ENCODE results near the gene C3orf18. TPM values are rescaled to one million over a fixed set of nuclear protein-coding genes. Genes with fewer than 3 reads are reported as not detected.

The C3orf18 gene
- polyA plus RNA-seq, 1 donor from 2014 or later, result 39.9 TPM

- no peaks in the 10 kb centered on the region for H3F3A ChIP-seq (ENCODE audit: insufficient read depth, low read length, poor library complexity, severe bottlenecking)
- H3K4me3 ChIP-seq (ENCODE audit: low read length), result no peak overlapping the region
- H3K4me2 ChIP-seq (ENCODE audit: low read length), result no peak overlapping the region
- H3K79me2 ChIP-seq (replicated peaks; ENCODE audit: insufficient read depth, low read length), result no peaks in the 10 kb centered on the region
- H2AFZ ChIP-seq (ENCODE audit: low read depth, low read length), result no peak overlapping the region
- no peaks in the 10 kb centered on the region for H3K9me3 ChIP-seq (ENCODE audit: low read length)
- no peak overlapping the region for H3K9ac ChIP-seq (ENCODE audit: low read length)
- no peaks in the 10 kb centered on the region for H3K27me3 ChIP-seq (ENCODE audit: insufficient read depth, low read depth, low read length)
- no peaks in the 10 kb centered on the region for H3K9me2 ChIP-seq (ENCODE audit: insufficient read depth, low read length)
- H3K36me3 ChIP-seq (ENCODE audit: insufficient read depth, low read length), result no peaks in the 10 kb centered on the region
- H3K27ac ChIP-seq (ENCODE audit: low read length), result no peak overlapping the region
- H4K20me1 ChIP-seq (ENCODE audit: insufficient read depth), result no peaks in the 10 kb centered on the region
- TF ChIP-seq TAF1 (IDR thresholded peaks at IDR 0.05; ENCODE audit: low read depth) (no peak), EP300 (conservative IDR thresholded peaks at IDR 0.05; ENCODE audit: poor library complexity, severe bottlenecking) (no peak), REST (IDR thresholded peaks at IDR 0.05; ENCODE audit: borderline replicate concordance) (no peak), MXI1 (conservative IDR thresholded peaks at IDR 0.05; ENCODE audit: poor library complexity, severe bottlenecking) (no peak), EZH2 (IDR thresholded peaks at IDR 0.05; ENCODE audit: borderline replicate concordance, insufficient read depth, low read length, poor library complexity, severe bottlenecking) (no peak), RAD21 (conservative IDR thresholded peaks at IDR 0.05) (no peak), CTCF (IDR thresholded peaks at IDR 0.05; ENCODE audit: poor library complexity, severe bottlenecking) (no peak), SMC3 (conservative IDR thresholded peaks at IDR 0.05; ENCODE audit: poor library complexity) (no peak), POLR2AphosphoS5 (IDR thresholded peaks at IDR 0.05) (no peak)
Observed at GRCh38 chr3:50586763-50587070, 19.2 kb upstream of the C3orf18 start.

GRCh38 chr3:50585919-50586762 lies 18.6 kb upstream of the C3orf18 start:
- Histone ChIP-seq H3K9me3 (ENCODE audit: low read length) (no peaks in the 10 kb centered on the region), H3K4me2 (ENCODE audit: low read length) (no peak overlapping the region), H3K4me3 (ENCODE audit: low read length) (no peak overlapping the region), H3K27ac (ENCODE audit: low read length) (no peak overlapping the region), H2AFZ (ENCODE audit: low read depth, low read length) (no peak overlapping the region), H4K20me1 (ENCODE audit: insufficient read depth) (no peaks in the 10 kb centered on the region), H3K9ac (ENCODE audit: low read length) (no peak overlapping the region), H3K27me3 (ENCODE audit: insufficient read depth, low read depth, low read length) (no peaks in the 10 kb centered on the region), H3K9me2 (ENCODE audit: insufficient read depth, low read length) (no peaks in the 10 kb centered on the region), H3K79me2 (replicated peaks; ENCODE audit: insufficient read depth, low read length) (no peaks in the 10 kb centered on the region), H3K36me3 (ENCODE audit: insufficient read depth, low read length) (no peaks in the 10 kb centered on the region), H3F3A (ENCODE audit: insufficient read depth, low read length, poor library complexity, severe bottlenecking) (no peaks in the 10 kb centered on the region)
- no peak for TF ChIP-seq SMC3 (conservative IDR thresholded peaks at IDR 0.05; ENCODE audit: poor library complexity)
- no peak for TF ChIP-seq CTCF (IDR thresholded peaks at IDR 0.05; ENCODE audit: poor library complexity, severe bottlenecking)
- no peak for TF ChIP-seq MXI1 (conservative IDR thresholded peaks at IDR 0.05; ENCODE audit: poor library complexity, severe bottlenecking)
- TF ChIP-seq EZH2 (IDR thresholded peaks at IDR 0.05; ENCODE audit: borderline replicate concordance, insufficient read depth, low read length, poor library complexity, severe bottlenecking), result no peak
- no peak for TF ChIP-seq REST (IDR thresholded peaks at IDR 0.05; ENCODE audit: borderline replicate concordance)
- TF ChIP-seq EP300 (conservative IDR thresholded peaks at IDR 0.05; ENCODE audit: poor library complexity, severe bottlenecking), result no peak
- TF ChIP-seq RAD21 (conservative IDR thresholded peaks at IDR 0.05), result no peak
- TF ChIP-seq POLR2AphosphoS5 (IDR thresholded peaks at IDR 0.05), result no peak
- no peak for TF ChIP-seq TAF1 (IDR thresholded peaks at IDR 0.05; ENCODE audit: low read depth)

All from neural cell (in vitro differentiated cells).